Hematopoietic multipotent progenitor cell (in vitro differentiated cells): ENCODE measurements around the gene NR6A1. TPM values are rescaled to one million over a fixed set of nuclear protein-coding genes. Genes with fewer than 3 reads are reported as not detected.

Source experiments
- DNase-seq, 3 donors: peaks; one replicate each; pipeline ENCODE4 v3.0.0-alpha.2; 2011 to 2015; ENCODE audit warnings: low read depth in 2 of 3, low spot score in 2 of 3
- total RNA-seq: library from RNA; depleted of rRNA; stranded (reverse); fragments of >200 nt; gene quantifications from one replicate; pipeline ENCODE4 v1.2.3, GENCODE V29; 2012

The NR6A1 gene
- total RNA-seq, 1 donor, result 9.4 TPM

DNA sequence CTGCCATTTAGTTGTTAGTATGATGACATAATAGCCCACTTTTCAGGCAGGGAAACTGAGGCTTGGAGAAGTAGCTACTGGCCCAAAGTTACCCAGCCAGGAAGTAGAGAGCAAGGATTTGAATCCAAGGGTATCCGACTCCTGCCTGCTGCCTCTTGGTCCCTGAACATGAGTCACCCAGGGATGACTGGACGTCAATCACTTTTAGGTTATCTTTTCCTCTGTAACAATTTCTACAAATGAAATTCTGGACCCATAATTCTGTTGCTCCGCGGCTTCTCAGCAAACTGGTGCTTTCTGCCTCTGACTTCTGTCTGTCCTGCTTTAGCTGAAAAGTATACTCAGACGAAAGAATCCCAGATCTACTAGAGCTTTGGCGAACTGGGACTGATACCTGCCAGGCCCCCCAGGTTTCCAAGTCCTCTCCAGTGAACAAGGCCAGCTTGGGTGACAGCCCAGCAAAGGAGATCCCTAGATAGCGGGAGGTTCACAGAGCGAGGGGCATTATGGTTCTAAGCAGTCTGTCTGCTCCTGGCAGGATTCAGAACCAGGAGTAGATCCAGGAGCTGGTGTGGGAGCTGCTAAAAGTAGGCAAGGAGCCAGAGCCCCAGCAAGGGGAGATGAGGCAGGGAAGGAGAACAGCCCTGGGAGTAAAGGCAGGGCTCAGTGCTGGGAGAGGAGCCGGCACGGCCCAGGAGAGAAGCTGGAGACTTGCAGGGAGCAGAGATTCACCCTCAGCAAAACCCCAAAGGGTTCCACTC lies 26.4 kb upstream of the NR6A1 start:
- no peak for DNase-seq

DNA sequence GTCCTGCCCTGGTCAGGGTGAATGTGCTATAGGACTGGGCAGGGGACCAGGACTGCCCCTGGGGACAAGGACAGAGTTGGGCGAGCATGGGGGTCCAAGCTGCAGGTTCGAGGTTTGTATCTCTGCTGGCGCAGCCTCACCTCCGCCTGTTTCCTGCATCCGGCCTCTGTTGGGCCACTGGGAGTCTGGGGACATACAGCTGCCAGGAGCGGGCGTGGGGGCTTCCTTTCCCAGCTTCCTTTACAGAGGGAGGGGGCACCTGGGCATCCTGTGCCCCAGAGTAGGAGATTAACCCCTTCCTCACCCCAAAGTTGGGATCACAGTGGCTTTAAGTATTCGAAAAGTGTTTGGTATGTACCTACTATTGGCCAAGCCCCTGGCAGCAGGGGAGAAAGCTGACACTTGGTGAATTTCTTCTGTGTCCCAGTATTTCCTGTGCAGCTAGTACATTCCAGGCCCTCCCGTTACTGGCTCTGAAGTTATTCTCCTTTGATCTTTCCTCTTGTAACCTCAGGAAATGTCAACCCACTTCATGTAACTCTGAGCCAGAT lies 24.8 kb upstream of the NR6A1 start:
- no peak for DNase-seq

DNA sequence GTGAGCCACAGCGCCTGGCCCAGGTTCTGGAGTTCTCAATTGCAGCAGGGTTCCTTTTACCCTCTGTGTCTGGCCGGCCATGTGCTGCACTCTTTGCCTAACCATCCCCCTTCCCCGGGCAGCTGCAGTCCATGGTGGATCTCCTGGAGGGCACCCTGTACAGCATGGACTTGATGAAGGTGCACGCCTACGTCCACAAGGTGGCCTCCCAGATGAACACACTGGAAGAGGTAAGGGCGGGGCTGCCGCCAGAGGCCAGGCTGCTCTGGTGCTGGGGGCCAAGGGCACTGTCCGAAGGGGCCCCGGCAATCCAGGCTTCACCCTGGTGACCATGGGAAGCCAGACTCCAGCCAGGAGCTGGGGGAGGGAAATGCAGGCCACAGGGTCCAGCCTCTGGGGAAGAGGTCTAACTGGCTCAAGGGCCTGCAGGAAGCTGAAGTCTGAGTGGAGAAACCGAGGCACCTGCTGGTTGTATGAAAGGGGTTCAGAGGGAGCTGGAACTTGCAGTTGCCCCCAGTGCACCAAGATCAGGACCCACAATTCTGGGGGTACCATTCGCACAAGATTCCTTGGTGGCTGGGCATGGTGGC lies 23.9 kb upstream of the NR6A1 start:
- no peak for DNase-seq

DNA sequence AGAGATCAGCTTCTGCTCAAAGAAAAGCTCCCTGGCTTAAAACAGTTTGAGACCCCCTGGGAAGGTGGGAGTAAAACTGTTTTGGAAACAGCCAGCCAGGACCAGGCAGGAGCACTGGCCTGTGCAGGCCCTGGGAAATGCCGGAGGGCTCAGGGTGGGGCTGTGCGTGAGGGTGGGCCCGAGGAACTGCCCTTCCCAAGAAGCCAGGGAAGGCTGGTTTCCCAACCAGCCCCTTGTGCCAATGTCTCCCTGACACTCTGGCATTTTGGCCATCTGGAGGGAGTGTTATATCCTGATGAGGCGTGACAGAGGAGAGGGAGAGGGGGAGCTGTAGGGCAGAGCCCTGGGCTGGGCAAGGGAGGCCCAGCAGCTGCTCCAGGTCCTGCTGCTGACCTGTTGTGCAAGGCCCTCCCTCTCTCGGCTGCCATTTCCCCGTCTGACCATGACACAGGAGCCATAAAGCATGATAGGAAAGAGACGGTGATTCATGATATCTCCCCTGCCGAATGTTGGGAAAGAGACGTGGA lies 22.0 kb upstream of the NR6A1 start:
- DNase-seq, result no peak

DNA sequence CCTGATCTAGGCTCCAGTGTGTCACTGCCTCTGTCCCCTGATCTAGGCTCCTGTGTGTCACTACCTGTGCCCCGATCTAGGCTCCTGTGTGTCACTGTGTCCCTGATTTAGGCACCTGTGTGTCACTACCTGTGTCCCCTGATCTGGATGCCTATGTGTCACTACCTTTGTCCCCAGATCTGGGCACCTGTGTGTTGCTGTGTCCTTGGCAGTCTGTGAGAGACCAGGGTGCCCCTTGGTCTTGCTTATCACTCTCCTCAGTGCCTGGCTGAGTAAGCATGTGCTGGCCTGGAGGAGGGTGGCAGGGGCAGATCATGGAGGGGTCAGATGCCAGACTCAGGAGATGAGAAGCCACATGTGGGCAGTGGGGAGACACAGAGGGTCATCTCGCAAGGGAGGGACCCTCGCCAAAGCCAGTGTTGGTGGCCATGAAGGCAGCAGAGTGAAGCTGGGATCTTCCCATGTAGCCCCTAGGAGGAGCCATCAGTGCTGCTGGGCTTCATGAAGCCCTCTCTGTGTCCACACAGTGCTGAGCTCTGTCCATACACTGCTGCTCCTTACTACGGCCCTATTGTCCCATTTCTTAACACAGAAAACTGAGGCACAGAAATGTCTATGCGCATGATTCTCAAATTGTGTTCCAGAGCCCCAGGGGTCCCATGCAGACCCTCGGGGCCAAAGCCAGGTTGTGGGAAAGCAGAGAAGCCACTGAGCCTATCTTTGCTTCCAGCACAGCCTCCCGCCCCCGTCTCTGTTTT lies 21.3 kb upstream of the NR6A1 start:
- DNase-seq, result no peak

DNA sequence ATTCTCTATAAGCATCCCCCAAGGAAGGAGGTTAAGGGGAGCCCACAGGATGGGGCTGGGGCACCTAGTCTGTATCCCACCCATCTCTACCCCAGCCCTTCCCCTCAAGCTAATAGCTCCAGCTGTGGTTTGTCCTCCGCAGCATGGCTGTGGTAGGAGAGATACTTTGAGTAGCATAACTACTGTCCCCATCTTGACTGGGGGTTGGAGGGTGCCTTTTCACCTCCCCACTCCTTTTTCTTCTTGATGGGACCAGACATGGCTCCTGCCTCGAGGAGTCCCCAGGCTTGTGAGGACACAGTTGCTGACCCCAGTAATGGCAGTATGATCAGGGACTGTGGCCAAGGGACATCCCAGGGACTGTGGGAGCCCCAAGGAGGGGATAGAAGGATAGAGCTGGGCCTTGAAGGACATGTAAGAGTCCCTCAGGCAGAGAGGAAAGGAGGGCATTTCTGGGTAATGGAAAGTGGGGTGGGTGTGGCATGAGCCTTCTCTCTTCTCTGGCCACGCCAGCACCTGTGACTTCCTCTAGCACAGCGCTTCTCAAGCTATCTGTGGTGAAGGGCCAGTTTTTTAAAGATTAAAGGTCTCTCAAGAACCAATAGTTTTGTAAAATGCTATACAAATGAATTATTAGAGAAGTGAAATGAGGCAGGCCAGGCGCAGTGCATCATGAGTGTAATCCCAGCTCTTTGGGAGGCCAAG lies 19.8 kb upstream of the NR6A1 start:
- DNase-seq, result no peak

DNA sequence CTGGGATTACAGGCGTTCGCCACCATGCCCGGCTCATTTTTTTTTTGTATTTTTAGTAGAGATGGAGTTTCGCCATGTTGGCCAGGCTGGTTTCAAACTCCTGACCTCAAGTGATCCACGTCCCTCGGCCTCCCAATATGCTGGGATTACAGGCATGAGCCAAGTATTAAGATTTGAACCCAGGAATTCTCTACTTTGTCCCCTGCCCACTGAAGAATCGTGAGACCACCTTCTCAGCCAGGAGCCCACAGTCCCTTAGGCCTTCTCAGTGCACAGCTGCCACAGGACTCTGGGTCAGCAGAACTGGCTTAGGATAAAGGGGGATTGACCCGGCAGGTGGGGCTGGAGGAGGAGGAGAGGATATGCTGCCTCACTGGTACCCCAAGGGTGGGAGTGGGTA lies 19.2 kb upstream of the NR6A1 start:
- no peak for DNase-seq

DNA sequence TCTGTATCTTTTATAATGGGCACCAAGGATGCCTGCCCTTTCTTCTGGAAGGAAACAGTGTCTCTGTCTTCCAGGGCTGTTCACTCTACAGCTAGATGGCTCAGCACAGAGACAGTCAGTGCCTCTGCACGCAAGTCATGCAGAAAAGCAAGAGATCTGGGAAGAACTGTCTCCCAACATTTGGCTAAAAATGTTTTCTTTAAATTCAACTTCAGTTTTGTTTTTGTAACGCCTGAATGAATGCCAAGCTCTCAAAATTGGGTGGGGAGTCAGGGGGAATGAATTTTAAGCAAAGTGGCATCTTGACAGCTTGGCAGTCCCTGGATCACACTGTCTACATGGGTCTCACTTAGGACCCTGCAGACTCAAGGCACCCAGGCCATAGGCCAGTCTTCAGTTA lies 18.4 kb upstream of the NR6A1 start:
- no peak for DNase-seq

DNA sequence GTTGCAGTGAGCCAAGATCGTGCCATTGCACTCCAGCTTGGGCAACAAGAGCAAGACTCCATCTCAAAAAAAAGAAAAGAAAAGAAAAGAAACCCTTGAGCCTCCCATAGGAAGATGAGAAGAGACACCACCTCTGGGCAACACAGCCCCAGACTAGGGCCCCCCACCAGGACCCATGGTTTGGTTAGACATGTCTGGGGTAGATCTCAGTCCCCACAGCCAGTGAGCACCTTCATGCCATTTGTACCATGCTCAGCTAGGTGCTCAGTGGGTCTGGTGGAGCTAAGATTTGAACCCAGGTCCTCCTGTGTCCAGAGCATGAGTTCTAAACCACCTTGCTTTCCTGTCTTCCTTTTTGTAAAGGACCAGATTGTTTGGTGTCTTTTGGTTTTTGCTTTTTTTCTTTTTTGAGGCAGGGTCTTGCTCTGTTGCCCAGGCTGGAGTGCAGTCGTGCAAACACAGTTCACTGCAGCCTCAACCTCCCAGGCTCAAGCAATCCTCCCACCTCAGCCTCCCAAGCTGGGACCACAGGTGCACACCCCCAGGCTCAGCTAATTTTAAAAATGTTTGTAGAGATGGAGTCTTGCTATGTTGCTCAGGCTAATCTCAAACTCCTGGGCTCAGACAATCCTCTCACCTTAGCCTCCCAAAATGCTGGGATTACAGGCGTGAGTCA lies 17.6 kb upstream of the NR6A1 start:
- DNase-seq, result no peak

DNA sequence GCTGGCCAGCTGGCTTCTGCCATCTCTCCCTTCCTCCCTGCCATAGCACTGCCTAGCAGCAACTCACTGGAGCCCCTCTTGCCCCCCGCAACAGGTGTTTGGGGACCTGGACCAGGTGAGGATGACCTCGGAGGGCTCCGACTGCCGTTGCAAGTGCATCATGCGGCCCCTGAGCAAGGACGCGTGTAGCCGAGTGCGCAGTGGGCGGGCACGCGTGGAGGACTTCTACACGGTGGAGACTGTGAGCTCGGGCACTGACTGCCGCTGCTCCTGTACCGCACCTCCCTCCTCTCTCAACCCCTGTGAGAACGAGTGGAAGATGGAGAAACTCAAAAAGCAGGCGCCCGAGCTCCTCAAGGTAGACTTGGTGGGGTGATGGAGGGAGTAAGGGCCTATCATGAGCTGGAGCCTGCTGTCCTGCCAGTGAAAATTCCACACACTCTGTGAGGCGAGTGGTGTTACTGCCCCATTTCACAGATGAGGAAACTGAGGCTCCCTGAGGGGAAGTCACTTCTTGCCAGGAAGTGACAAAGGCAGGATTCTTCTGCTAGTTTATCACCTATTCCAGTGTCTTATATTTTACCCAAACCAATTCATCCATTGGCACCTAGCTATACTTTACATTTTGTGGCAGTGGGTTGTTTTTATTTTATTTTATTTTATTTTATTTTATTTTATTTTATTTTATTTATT lies 15.9 kb upstream of the NR6A1 start:
- DNase-seq, result no peak

DNA sequence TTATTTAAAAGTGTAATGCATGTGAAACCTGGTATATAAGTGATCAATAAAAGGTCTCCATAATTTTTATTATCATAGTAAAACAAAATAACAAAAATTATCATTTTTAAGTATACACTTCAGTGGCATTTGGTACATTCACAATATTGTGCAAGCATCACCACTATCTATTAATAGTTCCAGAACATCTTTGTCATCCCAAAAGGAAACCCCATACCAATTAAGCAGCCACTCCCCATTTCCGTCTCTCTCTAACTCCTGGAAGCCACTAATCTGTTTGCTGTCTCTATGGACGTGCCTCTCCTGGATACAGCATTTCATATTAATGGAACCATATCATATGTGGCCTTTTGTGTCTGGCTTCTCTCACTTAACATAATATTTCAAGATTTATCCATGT lies 13.4 kb upstream of the NR6A1 start:
- DNase-seq, result no peak

DNA sequence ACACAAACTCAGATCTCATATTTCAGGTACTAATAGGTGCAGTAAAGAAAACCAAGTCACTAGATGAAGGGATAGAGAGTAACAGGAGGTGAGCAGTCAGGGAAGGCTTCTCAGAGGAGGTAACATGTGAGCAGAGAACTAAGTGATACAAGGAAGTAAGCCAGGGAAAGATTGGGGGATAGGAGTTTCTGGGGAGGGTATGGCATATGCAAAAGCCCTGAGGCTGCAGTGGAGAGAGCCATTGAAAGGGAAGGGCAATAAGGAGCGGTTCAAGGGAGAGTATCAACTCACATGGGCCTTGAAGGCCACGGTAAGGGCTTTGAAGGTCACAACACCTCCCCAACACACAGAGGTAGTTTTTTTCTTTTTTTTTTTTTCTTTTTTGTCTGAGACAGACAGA lies 12.7 kb upstream of the NR6A1 start:
- no peak for DNase-seq

DNA sequence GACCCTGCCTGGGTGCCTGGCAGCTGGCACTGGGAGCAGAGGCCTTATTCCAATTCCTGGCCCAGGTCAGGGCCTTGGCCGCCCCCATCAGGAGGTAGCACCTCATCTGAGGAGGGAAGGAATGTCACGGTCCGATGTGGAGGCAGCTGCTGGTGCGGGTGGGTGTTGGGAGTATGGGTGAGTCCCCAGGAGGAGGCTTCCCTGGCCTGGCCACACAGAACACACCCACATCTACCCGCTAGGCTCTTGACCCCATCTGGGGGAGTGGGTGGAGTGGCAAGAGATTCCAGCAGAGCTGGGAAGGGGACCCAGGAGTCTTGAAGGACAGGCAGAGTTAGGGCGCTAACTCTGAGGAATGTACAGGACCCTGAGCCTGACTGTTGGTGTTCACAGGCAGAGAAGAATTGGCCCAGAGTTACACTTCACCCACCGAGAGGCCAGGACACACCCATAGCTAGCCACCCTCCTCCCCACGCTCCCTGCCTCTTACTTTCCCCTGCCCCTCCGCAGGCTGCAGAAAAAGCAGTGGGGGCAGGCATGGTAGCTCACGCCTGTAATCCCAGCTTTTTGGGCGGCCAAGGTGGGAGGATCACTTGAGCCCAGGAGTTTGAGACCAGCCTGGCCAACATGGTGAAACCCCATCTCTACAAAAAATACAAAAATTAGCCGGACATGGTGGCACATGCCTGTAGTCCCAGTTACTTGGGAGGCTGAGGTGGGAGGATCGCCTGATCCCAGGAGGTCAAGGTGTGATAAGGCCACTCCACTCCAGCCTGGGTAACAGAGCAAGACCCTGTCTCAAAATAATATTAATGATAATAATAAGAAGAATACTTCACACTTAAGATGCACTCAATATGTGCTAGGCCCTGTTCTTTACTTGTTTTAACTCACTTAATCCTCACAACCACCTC lies 11.8 kb upstream of the NR6A1 start:
- no peak for DNase-seq

DNA sequence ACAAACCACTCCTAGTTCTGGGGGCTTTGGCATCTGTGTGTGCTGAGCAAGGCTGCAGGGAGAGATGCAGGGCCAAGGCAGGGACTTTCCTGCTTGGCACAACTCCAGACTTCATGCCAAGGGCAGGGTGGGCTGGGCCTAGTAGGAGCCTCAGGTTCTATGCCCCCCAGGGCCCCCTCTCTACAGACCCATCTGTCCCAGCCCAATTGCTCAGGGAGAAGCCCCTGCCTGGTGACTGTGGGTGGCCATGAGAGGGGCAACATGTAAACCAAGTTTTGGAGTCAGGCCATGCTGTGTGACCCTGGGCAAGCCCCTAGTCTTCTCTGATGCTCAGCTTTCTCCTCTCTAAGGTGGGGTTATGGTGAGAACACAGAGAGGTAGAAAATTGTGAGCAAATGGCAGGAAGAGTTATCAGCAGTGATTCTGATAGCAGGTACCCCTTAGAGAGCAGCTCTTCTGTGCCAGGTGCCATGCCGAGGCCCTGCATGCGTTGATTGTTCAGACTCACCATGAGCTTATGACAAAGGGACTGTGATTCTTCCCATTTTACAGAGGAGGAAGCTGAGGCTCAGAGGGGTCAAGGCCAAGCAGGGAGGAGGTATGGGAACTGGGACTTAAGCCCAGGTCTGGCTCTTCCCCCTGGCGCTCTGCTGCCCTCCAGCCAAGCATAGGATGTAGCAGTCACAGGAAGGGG lies 11.0 kb upstream of the NR6A1 start:
- DNase-seq, result no peak

DNA sequence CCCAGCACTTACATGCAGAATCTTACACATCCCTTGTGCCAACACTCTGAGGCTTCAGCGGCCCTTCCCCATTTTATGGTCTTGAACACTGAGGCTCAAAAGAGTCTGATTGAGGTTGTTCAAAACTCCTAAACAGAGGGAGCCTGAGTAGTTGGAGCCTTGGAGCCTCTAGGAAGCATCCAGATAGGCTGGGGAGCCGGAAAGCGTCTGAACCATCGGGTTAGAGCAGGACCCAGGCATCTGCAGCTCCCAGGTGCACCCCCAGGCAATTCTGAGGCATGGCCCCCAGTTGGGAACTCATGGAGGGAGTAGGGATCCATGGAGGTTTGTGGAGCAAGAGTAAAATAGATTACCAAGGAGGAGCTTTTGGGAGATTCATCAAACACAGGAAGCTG lies 9.6 kb upstream of the NR6A1 start:
- DNase-seq, result no peak

DNA sequence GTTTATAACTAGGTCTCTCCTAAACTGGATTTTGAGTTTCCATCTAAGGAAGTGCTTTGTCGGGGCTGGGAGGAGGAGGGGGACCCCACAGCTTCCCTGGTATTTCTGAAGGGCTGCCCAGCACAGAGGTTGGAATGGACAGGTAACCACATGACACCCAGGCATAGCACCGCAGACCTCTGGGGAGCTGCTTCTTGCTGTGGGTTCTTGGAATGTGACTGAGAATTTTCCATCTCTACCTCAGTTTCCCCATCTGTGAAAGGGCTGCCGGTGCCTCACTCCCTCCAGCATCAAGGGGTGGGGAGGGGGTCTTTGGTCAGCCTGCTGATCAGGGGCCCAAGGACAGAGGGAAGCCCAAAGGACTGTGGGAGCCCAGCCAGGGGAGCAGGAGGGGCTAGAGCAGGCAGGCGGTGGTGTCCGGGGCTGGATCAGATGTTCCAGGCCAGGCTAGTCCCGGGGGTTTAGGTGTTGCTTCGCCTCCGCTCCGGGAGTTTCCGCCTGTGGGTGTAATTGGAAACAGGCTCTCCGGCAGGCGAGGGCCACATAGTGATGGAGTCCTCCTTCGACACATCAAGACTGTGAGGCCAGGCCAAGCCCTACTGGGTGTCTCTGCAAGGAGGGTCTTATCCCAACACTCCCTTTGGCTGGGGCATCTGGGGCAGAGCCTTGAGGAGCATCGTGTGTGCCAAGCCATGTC lies 9.1 kb upstream of the NR6A1 start:
- DNase-seq, result no peak

DNA sequence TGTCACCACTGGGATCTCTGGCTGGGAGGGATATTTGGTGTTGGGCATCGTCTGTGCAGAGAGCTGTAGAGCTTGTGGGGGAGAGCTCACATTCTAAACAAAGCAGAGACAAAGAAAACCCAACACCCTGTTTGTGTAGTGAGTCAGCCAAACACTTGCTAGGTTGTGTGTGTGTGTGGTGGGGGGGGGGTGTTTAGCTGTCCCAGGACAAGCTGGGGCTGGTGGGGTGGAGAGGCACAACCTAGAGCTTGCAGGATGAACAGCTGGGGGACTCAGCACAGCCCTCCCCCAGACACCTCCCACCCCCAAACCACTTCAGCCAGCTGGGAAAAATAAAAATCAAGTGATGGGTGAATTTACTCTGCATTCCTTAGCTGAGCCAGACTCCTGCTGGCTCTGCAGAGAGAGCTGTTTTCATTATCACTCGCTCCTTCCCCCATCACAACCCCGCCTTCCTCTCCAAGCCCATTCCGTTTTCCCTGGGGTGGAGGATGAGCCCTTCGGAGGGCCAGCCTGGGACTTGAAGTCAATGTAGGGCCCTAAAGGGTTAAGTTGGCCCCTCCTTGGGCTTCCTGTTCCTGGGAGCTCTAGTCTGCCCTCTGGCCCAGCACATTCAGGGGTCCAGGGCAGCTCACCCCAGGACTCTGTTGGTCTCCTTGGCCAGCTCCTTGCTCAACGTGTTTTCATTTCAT lies 8.4 kb upstream of the NR6A1 start:
- no peak for DNase-seq
